GM19035 (cell line): ENCODE data around the gene PDE1A.
"Not testable (repeated sequence)": the region's sequence is repeated elsewhere in the genome, so short reads cannot be mapped to it uniquely, and the experiment has no call there.

Source experiments
- ATAC-seq: cut with Tn5 transposase; IDR thresholded peaks from one replicate; pipeline ENCODE4 v1.9.1; 2021; ENCODE audit not compliant: unreplicated experiment

The PDE1A gene

DNA sequence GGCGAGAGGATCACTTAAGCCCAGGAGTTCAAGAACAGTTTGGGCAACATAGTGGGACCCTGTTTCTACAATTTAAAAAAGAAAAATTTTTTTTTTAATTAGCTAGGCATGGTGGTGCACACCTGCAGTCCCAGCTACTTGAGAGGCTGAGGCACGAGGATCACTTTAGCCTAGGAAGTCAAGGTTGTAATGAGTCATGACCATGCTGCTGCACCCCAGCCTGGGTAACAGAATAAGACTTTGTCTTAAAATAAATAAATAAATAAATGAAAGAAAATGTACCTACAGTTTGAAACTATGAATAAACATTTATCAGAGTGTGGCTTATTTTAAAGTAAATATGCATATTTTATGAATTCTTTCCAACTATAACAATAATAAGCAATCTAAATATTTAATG is 16.7 kb downstream of the PDE1A start:
- ATAC-seq: no peak

DNA sequence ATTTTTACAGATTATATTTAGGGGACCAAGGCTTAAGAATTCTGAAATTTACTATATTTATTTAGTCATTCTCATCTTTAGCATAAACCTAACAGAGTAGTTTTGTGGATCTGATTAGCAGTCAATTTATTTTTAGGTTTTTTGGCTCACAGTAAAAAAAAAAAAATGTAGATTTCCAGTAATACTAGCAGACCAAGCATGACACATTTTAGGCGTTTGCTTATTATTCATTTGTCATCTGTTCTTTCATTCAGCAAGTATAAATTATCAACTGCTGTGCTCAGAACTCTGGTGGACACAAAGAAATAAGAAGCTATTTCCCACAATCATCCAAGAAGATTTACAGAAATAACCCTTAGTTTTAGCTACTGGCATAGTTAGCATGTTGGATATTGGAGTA is 20.6 kb downstream of the PDE1A start:
- no peak for ATAC-seq

DNA sequence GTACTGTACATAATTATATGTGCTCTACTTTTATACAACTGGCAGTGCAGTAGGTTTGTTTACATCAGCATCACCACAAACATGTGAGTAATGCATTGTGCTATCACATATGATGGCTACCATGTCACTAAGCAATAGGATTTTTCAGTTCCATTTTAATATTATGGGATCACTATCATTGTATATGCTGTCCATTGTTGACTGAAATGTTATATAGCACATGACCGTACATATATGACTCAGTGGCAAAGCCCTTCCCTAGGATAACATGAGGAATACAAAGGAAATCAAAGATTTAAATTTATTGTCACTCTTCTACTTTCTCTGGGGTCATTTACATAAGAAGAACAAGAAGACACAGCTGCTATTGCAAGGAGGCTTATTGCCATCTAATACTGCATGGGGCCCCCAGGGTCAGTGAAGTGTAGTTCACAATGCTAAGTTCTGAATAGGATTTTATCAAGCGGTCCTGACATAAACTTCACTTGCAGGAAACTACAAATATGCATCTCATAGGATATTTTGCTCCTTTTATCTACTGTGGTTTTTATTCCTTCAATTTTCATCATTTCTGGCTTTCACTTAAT is 21.8 kb downstream of the PDE1A start:
- no peak for ATAC-seq

- ATAC-seq: no peak
Observed at GRCh38 chr2:182404092-182404491, 22.7 kb downstream of the PDE1A start.

- ATAC-seq: no peak
Observed at GRCh38 chr2:182393270-182393760, 33.5 kb downstream of the PDE1A start.

DNA sequence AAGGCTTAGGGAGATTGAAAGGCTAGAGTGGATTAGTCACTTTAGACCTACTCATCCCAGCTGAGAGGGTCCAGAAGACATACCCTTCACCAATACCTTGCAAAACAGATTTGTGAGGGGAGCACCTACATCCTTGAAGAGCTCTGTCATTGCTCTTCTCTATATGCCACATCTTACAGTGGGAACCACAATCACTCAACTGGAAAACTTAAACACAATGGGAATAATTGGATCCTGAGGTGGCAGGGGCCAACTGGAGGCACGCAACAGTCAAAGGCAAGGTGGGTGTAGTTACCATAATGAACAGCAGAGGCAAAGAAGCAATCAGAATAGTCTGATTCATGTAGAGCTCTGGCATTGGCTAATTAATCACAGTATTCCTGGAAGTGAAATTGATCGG is 35.4 kb downstream of the PDE1A start:
- ATAC-seq: no peak

GRCh38 chr2:182386267-182386880 is 40.5 kb downstream of the PDE1A start:
- not testable (repeated sequence) for ATAC-seq

DNA sequence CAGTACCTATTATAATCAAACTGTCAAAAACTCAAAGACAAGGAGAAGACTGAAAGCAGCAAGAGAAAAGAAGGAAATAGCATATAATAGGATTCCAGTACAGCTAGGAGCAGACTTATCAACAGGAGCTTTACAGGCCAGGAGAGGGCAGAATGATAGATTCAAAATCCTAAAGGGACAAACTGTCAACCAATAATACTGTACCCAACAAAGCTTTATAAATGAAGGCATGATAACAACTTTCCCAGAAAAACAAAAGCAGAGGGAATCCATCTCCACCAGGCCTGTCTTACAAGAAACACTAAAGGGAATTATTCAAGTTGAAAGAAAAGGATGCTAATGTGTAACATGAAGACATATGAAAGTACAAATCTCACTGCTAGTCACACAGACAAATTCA is 42.0 kb downstream of the PDE1A start:
- no peak for ATAC-seq

GRCh38 chr2:182381225-182381624 is 45.6 kb downstream of the PDE1A start:
- no peak for ATAC-seq

DNA sequence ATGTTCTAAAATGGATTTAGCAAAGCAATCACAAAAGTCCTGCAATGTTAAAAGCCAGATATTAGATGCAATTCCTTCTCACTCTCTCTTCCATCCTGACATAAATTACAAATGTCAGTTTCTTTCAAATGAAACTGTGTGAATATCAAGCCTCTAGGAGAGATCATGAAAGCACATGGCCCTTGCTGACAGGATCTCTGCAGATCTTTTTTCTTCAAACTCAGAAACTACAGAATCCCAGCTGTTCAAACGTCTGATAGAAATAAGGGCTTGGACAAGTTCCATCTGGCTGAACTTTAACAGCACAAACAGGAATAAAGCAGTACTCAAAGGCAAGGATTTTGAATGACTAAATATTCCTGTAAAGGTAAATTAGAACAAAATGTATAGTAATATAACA is 47.6 kb downstream of the PDE1A start:
- ATAC-seq: no peak

GRCh38 chr2:182378759-182379158 is 48.1 kb downstream of the PDE1A start:
- no peak for ATAC-seq

DNA sequence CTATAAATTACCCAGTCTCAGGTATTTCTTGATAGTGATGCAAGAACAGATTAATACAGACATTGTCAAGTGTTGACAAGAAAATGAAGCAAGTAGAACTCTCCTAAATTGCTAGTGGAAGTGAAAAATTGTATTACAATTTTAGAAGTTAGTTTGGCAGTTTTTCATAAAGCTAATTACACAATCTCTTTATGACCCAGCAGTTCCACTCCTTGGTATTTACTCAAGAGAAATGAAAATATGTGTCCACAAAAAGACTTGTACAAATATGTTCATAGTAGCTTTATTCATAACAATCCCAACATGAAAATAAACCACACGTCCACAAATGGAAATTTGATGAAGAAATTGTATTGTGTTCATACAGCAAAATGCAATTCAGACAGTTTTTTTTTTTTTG is 49.4 kb downstream of the PDE1A start:
- no peak for ATAC-seq

DNA sequence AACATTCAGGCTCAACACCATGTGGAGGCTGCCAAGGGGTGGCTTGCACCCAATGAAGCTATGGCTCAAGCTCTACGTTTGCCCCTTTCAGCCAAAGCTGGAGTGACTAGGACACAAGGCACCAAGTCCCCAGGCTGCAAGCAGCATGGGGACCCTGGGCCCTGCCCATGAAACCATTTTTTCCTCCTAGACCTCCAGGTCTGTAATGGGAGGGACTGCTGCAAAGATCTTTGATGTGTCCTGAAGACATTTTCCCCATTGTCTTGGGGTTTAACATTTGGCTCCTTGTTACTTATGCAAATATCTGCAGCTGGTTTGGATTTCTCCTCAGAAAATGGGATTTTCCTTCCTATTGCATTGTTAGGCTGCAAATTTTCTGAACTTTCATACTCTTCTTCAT is 51.0 kb downstream of the PDE1A start:
- ATAC-seq: no peak

- no peak for ATAC-seq
Observed at GRCh38 chr2:182372661-182373060, 54.2 kb downstream of the PDE1A start.

DNA sequence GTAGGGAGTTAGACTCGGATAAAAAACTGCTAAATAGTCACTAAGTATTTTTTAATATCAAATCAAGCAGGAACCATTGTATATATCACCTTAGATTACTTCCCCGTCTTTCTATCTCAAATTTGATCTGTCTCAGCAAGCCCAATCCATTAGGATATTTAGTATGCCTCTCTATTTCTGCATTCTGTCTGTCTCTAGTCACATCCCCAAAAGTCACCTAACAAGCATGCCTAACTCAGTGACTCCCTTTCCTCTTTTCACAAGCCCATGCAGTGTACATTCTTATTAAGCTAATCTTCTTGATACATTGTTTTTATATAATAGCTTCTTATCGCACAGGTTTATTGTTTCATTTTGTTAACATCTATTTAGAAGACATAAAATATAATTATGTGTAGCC is 57.8 kb downstream of the PDE1A start:
- ATAC-seq: no peak

- ATAC-seq: no peak
Observed at GRCh38 chr2:182368446-182368845, 58.4 kb downstream of the PDE1A start.

- no peak for ATAC-seq
Observed at GRCh38 chr2:182367401-182367800, 59.4 kb downstream of the PDE1A start.

DNA sequence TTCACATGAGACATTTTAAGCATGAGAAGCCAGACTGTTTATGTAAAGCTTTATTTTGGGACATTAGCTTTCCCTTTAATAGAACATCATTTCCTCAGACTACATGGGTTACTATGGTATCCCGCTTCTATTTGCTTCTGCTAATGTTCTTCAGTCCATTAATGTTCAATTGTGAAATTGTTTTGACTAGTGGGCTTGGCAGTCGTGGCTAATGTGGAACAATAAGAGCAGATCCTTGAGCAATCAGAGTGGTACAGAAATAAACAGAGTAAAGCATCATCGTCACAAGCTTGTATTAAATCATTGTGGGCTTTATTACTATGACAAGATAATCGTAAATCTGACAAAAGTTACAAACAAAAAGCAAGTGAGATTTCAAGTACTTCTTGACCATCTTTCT is 60.2 kb downstream of the PDE1A start:
- ATAC-seq: no peak

DNA sequence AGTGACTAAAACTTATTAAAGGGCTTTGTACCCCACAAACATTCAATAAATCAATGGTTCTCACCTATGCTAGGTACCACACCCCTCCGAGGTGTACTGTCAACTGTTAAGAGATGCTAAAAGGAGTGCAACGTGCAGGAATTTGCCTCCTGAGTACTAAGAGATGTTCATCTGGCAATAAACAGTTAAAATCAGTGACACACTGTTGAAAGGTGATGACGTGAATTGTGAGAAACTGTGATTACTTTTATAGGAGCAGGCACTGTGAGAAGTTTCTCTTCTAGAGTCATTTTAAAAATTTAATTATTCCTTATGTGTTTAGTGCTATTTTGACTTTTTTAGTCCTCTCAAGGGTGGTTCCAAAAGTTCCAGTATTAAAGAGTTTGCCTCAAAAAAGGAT is 61.0 kb downstream of the PDE1A start:
- no peak for ATAC-seq

DNA sequence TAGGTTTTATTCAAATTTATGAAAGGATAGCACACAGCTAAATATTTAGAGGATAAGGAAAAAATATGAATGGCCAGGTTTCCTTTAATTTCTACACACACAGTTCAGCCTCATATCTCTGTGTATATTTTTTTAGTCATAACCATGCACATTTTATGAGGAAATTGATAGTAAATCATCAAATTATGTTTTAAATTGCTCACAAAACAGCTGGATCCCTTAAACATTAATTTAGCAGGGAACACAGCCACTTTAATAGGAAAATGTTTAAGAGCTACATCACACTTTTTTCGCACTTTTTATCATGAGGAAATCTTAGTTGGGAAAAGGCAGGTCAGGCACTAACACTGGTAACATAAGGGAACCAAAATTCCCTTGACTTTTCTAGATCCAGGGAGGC is 65.4 kb downstream of the PDE1A start:
- no peak for ATAC-seq

GRCh38 chr2:182360663-182361260 is 66.1 kb downstream of the PDE1A start:
- no peak for ATAC-seq

GRCh38 chr2:182359990-182360662 is 66.7 kb downstream of the PDE1A start:
- no peak for ATAC-seq
